GM23338 (cell line): ENCODE data around the gene APIP. TPM values are rescaled to one million over a fixed set of nuclear protein-coding genes. Genes with fewer than 3 reads are reported as not detected.

Experiments used
- ATAC-seq: fragments of 200-7000 bp; cut with Tn5 transposase; 3 replicates; pipeline ENCODE4 v1.9.1; 2020
- DNase-seq: peaks from one replicate; pipeline ENCODE4 v3.0.0-alpha.2; 2015; ENCODE audit warnings: low spot score
- H2AFZ ChIP-seq: fragments of 200-600 bp; sonication (generic); 2 replicates; pipeline ENCODE4 v1.8.0; 2016; ENCODE audit warnings: antibody characterized with exemption, mild to moderate bottlenecking, moderate library complexity
- H3F3A ChIP-seq: fragments of 200-600 bp; sonication (generic); replicated peaks from 2 replicates; pipeline ENCODE4 v1.8.0; 2017; ENCODE audit warnings: antibody characterized with exemption, mixed run types, low read depth
- H3K27ac ChIP-seq: fragments of 200-600 bp; sonication (generic); 2 replicates; pipeline ENCODE4 v1.6.1; 2016; ENCODE audit warnings: low read depth
- H3K27me3 ChIP-seq: fragments of 200-600 bp; sonication (generic); 2 replicates; pipeline ENCODE4 v1.8.0; 2016; ENCODE audit warnings: mild to moderate bottlenecking, mixed run types, moderate library complexity; ENCODE audit not compliant: insufficient read depth
- H3K36me3 ChIP-seq: fragments of 200-600 bp; sonication (generic); 2 replicates; pipeline ENCODE4 v1.8.0; 2016; ENCODE audit warnings: mild to moderate bottlenecking; ENCODE audit not compliant: insufficient read depth
- H3K4me1 ChIP-seq: fragments of 200-600 bp; sonication (generic); 2 replicates; pipeline ENCODE4 v1.8.0; 2016; ENCODE audit warnings: mild to moderate bottlenecking, moderate library complexity; ENCODE audit not compliant: insufficient read depth
- H3K4me2 ChIP-seq: fragments of 200-600 bp; sonication (generic); 2 replicates; pipeline ENCODE4 v1.7.1; 2017; ENCODE audit warnings: mixed run types
- H3K4me3 ChIP-seq: fragments of 200-600 bp; sonication (generic); 2 replicates; pipeline ENCODE4 v1.6.1; 2016; ENCODE audit warnings: mixed run types
- H3K79me2 ChIP-seq: fragments of 200-600 bp; sonication (generic); replicated peaks from 2 replicates; pipeline ENCODE4 v1.8.0; 2017; ENCODE audit warnings: mild to moderate bottlenecking; ENCODE audit not compliant: insufficient read depth
- H3K9me2 ChIP-seq: fragments of 200-600 bp; sonication (generic); 2 replicates; pipeline ENCODE4 v1.8.0; 2017; ENCODE audit not compliant: insufficient read depth
- H4K20me1 ChIP-seq: fragments of 200-600 bp; sonication (generic); replicated peaks from 2 replicates; pipeline ENCODE4 v1.8.0; 2017; ENCODE audit warnings: mild to moderate bottlenecking; ENCODE audit not compliant: insufficient read depth
- H3K27ac Mint-ChIP-seq: 2 replicates; pipeline ENCODE4 v1.8.0; 2020; ENCODE audit warnings: inconsistent platforms, mild to moderate bottlenecking, moderate library complexity, mixed read lengths
- H3K27me3 Mint-ChIP-seq: 3 replicates; pipeline ENCODE4 v1.8.0; 2022; ENCODE audit warnings: low read depth, mild to moderate bottlenecking, moderate library complexity, mixed read lengths, inconsistent platforms; ENCODE audit not compliant: insufficient read depth, poor library complexity
- H3K36me3 Mint-ChIP-seq: 3 replicates; pipeline ENCODE4 v1.8.0; 2021; ENCODE audit warnings: low read depth, mild to moderate bottlenecking, inconsistent platforms, moderate library complexity, mixed read lengths
- H3K4me1 Mint-ChIP-seq: 3 replicates; pipeline ENCODE4 v1.8.0; 2020; ENCODE audit warnings: mild to moderate bottlenecking, inconsistent platforms, mixed read lengths
- H3K4me3 Mint-ChIP-seq: 3 replicates; pipeline ENCODE4 v1.8.0; 2021; ENCODE audit warnings: moderate library complexity, mild to moderate bottlenecking, inconsistent platforms, mixed read lengths
- H3K9me3 Mint-ChIP-seq: 3 replicates; pipeline ENCODE4 v1.8.0; 2020; ENCODE audit warnings: moderate library complexity, mild to moderate bottlenecking, inconsistent platforms, mixed read lengths
- CREB1 ChIP-seq: fragments of 250-450 bp; sonication (Bioruptor Pico); IDR thresholded peaks from 2 replicates; pipeline ENCODE4 v1.5.0; 2020; ENCODE audit warnings: low read depth, mild to moderate bottlenecking, moderate library complexity
- EZH2 ChIP-seq: fragments of 200-600 bp; sonication (generic); IDR thresholded peaks from one replicate; pipeline ENCODE4 v1.8.0; 2017; ENCODE audit warnings: antibody characterized with exemption, mild to moderate bottlenecking, low read depth; ENCODE audit not compliant: unreplicated experiment
- EZH2phosphoT487 ChIP-seq: fragments of 200-600 bp; sonication (generic); IDR thresholded peaks from one replicate; pipeline ENCODE4 v1.8.1; 2018; ENCODE audit warnings: antibody characterized with exemption; ENCODE audit not compliant: unreplicated experiment
- JUNB ChIP-seq: IDR thresholded peaks from one replicate; pipeline ENCODE4 v1.6.1; 2016; ENCODE audit warnings: antibody characterized with exemption; ENCODE audit not compliant: unreplicated experiment
- NANOG ChIP-seq: IDR thresholded peaks from 2 replicates; pipeline ENCODE4 v1.6.1; 2016; ENCODE audit warnings: antibody characterized with exemption, borderline replicate concordance
- POLR2AphosphoS5 ChIP-seq: IDR thresholded peaks from 2 replicates; pipeline ENCODE4 v1.6.1; 2016; ENCODE audit warnings: antibody characterized with exemption, low read depth
- STAT1 ChIP-seq: IDR thresholded peaks from one replicate; pipeline ENCODE4 v1.6.1; 2016; ENCODE audit warnings: antibody characterized with exemption; ENCODE audit not compliant: unreplicated experiment
- ZNF114 ChIP-seq: fragments of 250-450 bp; sonication (Bioruptor Pico); IDR thresholded peaks from 2 replicates; pipeline ENCODE4 v1.5.0; 2020; ENCODE audit warnings: mild to moderate bottlenecking, moderate library complexity
- ZNF331 ChIP-seq: fragments of 250-450 bp; sonication (Bioruptor Pico); IDR thresholded peaks from 2 replicates; pipeline ENCODE4 v1.5.0; 2020; ENCODE audit warnings: low read depth, mild to moderate bottlenecking, moderate library complexity
- polyA plus RNA-seq: library from polyadenylated mRNA; unstranded; fragments of >200 nt; fragmentation: Nextera tagmentation; extraction: Ambion mirVana; gene quantifications from 2 replicates; pipeline ENCODE4 v1.2.1, GENCODE V29; 2016
- total RNA-seq: library from RNA; depleted of rRNA; stranded (reverse); fragments of >200 nt; shearing (Covaris generic); gene quantifications from 2 replicates; pipeline ENCODE4 v1.2.3, GENCODE V29; 2014
- TF ChIP-seq, protein P1 (sequence below), 2 experiments: fragments of 200-600 bp in 1 of 2; sonication (generic) in 1 of 2; conservative IDR thresholded peaks; 2 replicates each; pipeline versions ENCODE4 v1.5.1 to v1.6.1; 2016 to 2017; ENCODE audit warnings: antibody characterized with exemption in 2 of 2, low read depth in 2 of 2, mild to moderate bottlenecking in 2 of 2, moderate library complexity in 1 of 2
- TF ChIP-seq, protein P2 (sequence below): IDR thresholded peaks from 2 replicates; pipeline ENCODE4 v1.6.1; 2016; ENCODE audit warnings: antibody characterized with exemption
- TF ChIP-seq, protein P3 (sequence below): IDR thresholded peaks from one replicate; pipeline ENCODE4 v1.6.1; 2018; ENCODE audit warnings: antibody characterized with exemption; ENCODE audit not compliant: unreplicated experiment
- TF ChIP-seq, protein P4 (sequence below): fragments of 250-450 bp; sonication (Bioruptor Pico); IDR thresholded peaks from 2 replicates; pipeline ENCODE4 v1.5.0; 2020; ENCODE audit warnings: mild to moderate bottlenecking, moderate library complexity

APIP gene
- total and polyA plus RNA-seq, 2 experiments from 2014 or later = 35.7 to 50.3 TPM

DNA sequence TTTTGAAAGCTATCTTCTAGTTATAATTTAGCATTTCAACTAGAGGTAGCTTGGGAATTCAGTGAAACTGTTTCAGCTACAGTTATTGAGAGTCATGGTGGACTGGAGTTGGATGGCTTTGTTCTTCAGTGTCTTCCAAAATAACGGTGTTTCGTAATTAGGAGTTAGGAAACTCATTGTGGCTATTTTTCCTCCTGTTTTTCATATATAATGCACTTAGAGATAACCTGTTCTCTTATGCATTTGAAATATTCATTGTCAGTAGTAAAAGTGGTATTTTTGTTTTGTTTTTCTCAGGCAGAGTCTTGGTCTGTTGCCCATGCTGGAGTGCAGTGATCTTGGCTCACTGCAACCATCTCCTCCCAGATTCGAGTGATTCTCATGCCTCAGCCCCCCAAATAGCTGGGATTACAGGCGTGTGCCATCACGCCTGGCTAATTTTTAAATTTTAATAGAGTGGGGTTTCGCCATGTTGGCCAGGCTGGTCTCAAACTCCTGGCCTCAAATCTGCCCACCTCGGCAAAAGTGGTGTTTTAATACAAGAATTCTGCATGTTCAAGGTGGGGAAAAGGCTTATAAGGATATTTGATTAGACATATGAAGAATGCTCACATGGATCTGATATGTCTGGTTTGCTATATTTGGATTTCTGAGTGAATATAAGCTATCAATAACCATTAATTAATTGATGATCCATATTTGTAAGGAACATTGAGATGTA is 12.9 kb upstream of the APIP start:
- ATAC-seq = no peak
- Histone ChIP-seq H3K4me2 (no peak overlapping the region; the same call in 1 of the 2 replicates), H3K4me3 (no peak overlapping the region), H3K27ac (no peak overlapping the region), H3K4me1 (peaks cover 14% of the 10 kb centered on the region), H4K20me1 (peaks cover 14% of the 10 kb centered on the region; the same call in 1 of the 2 replicates), H3K36me3 (no peaks in the 10 kb centered on the region), H2AFZ (no peak overlapping the region), H3K79me2 (peaks cover 71% of the 10 kb centered on the region), H3K9me2 (no peaks in the 10 kb centered on the region), H3F3A (no peaks in the 10 kb centered on the region), H3K27me3 (no peaks in the 10 kb centered on the region)
- Mint-ChIP-seq H3K4me3 (no peak overlapping the region), H3K36me3 (no peaks in the 10 kb centered on the region), H3K9me3 (no peaks in the 10 kb centered on the region), H3K27me3 (peaks cover 4% of the 10 kb centered on the region), H3K27ac (no peak overlapping the region; the same call in 1 of the 2 replicates), H3K4me1 (peaks cover 24% of the 10 kb centered on the region)
- DNase-seq = no peak
- TF ChIP-seq NANOG (no peak), CREB1 (CRISPR knock-in tag) (no peak), STAT1 (no peak), ZNF114 (CRISPR knock-in tag) (no peak), JUNB (no peak), EZH2 (no peak), ZNF331 (CRISPR knock-in tag) (no peak), POLR2AphosphoS5 (no peak), EZH2phosphoT487 (no peak)
- TF ChIP-seq, protein P1, sequence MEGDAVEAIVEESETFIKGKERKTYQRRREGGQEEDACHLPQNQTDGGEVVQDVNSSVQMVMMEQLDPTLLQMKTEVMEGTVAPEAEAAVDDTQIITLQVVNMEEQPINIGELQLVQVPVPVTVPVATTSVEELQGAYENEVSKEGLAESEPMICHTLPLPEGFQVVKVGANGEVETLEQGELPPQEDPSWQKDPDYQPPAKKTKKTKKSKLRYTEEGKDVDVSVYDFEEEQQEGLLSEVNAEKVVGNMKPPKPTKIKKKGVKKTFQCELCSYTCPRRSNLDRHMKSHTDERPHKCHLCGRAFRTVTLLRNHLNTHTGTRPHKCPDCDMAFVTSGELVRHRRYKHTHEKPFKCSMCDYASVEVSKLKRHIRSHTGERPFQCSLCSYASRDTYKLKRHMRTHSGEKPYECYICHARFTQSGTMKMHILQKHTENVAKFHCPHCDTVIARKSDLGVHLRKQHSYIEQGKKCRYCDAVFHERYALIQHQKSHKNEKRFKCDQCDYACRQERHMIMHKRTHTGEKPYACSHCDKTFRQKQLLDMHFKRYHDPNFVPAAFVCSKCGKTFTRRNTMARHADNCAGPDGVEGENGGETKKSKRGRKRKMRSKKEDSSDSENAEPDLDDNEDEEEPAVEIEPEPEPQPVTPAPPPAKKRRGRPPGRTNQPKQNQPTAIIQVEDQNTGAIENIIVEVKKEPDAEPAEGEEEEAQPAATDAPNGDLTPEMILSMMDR (conservative IDR thresholded peaks at IDR 0.05; ENCODE audit: low read depth in 2 of 2) = no peak
- TF ChIP-seq, protein P2, sequence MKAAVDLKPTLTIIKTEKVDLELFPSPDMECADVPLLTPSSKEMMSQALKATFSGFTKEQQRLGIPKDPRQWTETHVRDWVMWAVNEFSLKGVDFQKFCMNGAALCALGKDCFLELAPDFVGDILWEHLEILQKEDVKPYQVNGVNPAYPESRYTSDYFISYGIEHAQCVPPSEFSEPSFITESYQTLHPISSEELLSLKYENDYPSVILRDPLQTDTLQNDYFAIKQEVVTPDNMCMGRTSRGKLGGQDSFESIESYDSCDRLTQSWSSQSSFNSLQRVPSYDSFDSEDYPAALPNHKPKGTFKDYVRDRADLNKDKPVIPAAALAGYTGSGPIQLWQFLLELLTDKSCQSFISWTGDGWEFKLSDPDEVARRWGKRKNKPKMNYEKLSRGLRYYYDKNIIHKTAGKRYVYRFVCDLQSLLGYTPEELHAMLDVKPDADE = no peak
- TF ChIP-seq, protein P3, sequence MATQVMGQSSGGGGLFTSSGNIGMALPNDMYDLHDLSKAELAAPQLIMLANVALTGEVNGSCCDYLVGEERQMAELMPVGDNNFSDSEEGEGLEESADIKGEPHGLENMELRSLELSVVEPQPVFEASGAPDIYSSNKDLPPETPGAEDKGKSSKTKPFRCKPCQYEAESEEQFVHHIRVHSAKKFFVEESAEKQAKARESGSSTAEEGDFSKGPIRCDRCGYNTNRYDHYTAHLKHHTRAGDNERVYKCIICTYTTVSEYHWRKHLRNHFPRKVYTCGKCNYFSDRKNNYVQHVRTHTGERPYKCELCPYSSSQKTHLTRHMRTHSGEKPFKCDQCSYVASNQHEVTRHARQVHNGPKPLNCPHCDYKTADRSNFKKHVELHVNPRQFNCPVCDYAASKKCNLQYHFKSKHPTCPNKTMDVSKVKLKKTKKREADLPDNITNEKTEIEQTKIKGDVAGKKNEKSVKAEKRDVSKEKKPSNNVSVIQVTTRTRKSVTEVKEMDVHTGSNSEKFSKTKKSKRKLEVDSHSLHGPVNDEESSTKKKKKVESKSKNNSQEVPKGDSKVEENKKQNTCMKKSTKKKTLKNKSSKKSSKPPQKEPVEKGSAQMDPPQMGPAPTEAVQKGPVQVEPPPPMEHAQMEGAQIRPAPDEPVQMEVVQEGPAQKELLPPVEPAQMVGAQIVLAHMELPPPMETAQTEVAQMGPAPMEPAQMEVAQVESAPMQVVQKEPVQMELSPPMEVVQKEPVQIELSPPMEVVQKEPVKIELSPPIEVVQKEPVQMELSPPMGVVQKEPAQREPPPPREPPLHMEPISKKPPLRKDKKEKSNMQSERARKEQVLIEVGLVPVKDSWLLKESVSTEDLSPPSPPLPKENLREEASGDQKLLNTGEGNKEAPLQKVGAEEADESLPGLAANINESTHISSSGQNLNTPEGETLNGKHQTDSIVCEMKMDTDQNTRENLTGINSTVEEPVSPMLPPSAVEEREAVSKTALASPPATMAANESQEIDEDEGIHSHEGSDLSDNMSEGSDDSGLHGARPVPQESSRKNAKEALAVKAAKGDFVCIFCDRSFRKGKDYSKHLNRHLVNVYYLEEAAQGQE = no peak
- TF ChIP-seq, protein P4, sequence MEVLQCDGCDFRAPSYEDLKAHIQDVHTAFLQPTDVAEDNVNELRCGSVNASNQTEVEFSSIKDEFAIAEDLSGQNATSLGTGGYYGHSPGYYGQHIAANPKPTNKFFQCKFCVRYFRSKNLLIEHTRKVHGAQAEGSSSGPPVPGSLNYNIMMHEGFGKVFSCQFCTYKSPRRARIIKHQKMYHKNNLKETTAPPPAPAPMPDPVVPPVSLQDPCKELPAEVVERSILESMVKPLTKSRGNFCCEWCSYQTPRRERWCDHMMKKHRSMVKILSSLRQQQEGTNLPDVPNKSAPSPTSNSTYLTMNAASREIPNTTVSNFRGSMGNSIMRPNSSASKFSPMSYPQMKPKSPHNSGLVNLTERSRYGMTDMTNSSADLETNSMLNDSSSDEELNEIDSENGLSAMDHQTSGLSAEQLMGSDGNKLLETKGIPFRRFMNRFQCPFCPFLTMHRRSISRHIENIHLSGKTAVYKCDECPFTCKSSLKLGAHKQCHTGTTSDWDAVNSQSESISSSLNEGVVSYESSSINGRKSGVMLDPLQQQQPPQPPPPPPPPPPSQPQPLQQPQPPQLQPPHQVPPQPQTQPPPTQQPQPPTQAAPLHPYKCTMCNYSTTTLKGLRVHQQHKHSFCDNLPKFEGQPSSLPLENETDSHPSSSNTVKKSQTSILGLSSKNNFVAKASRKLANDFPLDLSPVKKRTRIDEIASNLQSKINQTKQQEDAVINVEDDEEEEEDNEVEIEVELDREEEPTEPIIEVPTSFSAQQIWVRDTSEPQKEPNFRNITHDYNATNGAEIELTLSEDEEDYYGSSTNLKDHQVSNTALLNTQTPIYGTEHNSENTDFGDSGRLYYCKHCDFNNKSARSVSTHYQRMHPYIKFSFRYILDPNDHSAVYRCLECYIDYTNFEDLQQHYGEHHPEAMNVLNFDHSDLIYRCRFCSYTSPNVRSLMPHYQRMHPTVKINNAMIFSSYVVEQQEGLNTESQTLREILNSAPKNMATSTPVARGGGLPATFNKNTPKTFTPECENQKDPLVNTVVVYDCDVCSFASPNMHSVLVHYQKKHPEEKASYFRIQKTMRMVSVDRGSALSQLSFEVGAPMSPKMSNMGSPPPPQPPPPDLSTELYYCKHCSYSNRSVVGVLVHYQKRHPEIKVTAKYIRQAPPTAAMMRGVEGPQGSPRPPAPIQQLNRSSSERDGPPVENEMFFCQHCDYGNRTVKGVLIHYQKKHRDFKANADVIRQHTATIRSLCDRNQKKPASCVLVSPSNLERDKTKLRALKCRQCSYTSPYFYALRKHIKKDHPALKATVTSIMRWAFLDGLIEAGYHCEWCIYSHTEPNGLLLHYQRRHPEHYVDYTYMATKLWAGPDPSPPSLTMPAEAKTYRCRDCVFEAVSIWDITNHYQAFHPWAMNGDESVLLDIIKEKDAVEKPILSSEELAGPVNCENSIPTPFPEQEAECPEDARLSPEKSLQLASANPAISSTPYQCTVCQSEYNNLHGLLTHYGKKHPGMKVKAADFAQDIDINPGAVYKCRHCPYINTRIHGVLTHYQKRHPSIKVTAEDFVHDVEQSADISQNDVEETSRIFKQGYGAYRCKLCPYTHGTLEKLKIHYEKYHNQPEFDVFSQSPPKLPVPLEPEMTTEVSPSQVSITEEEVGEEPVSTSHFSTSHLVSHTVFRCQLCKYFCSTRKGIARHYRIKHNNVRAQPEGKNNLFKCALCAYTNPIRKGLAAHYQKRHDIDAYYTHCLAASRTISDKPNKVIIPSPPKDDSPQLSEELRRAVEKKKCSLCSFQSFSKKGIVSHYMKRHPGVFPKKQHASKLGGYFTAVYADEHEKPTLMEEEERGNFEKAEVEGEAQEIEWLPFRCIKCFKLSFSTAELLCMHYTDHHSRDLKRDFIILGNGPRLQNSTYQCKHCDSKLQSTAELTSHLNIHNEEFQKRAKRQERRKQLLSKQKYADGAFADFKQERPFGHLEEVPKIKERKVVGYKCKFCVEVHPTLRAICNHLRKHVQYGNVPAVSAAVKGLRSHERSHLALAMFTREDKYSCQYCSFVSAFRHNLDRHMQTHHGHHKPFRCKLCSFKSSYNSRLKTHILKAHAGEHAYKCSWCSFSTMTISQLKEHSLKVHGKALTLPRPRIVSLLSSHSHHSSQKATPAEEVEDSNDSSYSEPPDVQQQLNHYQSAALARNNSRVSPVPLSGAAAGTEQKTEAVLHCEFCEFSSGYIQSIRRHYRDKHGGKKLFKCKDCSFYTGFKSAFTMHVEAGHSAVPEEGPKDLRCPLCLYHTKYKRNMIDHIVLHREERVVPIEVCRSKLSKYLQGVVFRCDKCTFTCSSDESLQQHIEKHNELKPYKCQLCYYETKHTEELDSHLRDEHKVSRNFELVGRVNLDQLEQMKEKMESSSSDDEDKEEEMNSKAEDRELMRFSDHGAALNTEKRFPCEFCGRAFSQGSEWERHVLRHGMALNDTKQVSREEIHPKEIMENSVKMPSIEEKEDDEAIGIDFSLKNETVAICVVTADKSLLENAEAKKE (CRISPR knock-in tag) = no peak
